GM23338 (cell line): ENCODE measurements around the gene FLT1. TPM values are rescaled to one million over a fixed set of nuclear protein-coding genes. Genes with fewer than 3 reads are reported as not detected.

Experiments
- ATAC-seq: fragments of 200-7000 bp; cut with Tn5 transposase; 3 replicates; pipeline ENCODE4 v1.9.1; 2020
- DNase-seq: peaks from one replicate; pipeline ENCODE4 v3.0.0-alpha.2; 2015; ENCODE audit warnings: low spot score
- H2AFZ ChIP-seq: fragments of 200-600 bp; sonication (generic); 2 replicates; pipeline ENCODE4 v1.8.0; 2016; ENCODE audit warnings: antibody characterized with exemption, mild to moderate bottlenecking, moderate library complexity
- H3F3A ChIP-seq: fragments of 200-600 bp; sonication (generic); replicated peaks from 2 replicates; pipeline ENCODE4 v1.8.0; 2017; ENCODE audit warnings: antibody characterized with exemption, mixed run types, low read depth
- H3K27ac ChIP-seq: fragments of 200-600 bp; sonication (generic); 2 replicates; pipeline ENCODE4 v1.6.1; 2016; ENCODE audit warnings: low read depth
- H3K27me3 ChIP-seq: fragments of 200-600 bp; sonication (generic); 2 replicates; pipeline ENCODE4 v1.8.0; 2016; ENCODE audit warnings: mild to moderate bottlenecking, mixed run types, moderate library complexity; ENCODE audit not compliant: insufficient read depth
- H3K36me3 ChIP-seq: fragments of 200-600 bp; sonication (generic); 2 replicates; pipeline ENCODE4 v1.8.0; 2016; ENCODE audit warnings: mild to moderate bottlenecking; ENCODE audit not compliant: insufficient read depth
- H3K4me1 ChIP-seq: fragments of 200-600 bp; sonication (generic); 2 replicates; pipeline ENCODE4 v1.8.0; 2016; ENCODE audit warnings: mild to moderate bottlenecking, moderate library complexity; ENCODE audit not compliant: insufficient read depth
- H3K4me2 ChIP-seq: fragments of 200-600 bp; sonication (generic); 2 replicates; pipeline ENCODE4 v1.7.1; 2017; ENCODE audit warnings: mixed run types
- H3K4me3 ChIP-seq: fragments of 200-600 bp; sonication (generic); 2 replicates; pipeline ENCODE4 v1.6.1; 2016; ENCODE audit warnings: mixed run types
- H3K79me2 ChIP-seq: fragments of 200-600 bp; sonication (generic); replicated peaks from 2 replicates; pipeline ENCODE4 v1.8.0; 2017; ENCODE audit warnings: mild to moderate bottlenecking; ENCODE audit not compliant: insufficient read depth
- H3K9me2 ChIP-seq: fragments of 200-600 bp; sonication (generic); 2 replicates; pipeline ENCODE4 v1.8.0; 2017; ENCODE audit not compliant: insufficient read depth
- H4K20me1 ChIP-seq: fragments of 200-600 bp; sonication (generic); replicated peaks from 2 replicates; pipeline ENCODE4 v1.8.0; 2017; ENCODE audit warnings: mild to moderate bottlenecking; ENCODE audit not compliant: insufficient read depth
- H3K27ac Mint-ChIP-seq: 2 replicates; pipeline ENCODE4 v1.8.0; 2020; ENCODE audit warnings: inconsistent platforms, mild to moderate bottlenecking, moderate library complexity, mixed read lengths
- H3K27me3 Mint-ChIP-seq: 3 replicates; pipeline ENCODE4 v1.8.0; 2022; ENCODE audit warnings: low read depth, mild to moderate bottlenecking, moderate library complexity, mixed read lengths, inconsistent platforms; ENCODE audit not compliant: insufficient read depth, poor library complexity
- H3K36me3 Mint-ChIP-seq: 3 replicates; pipeline ENCODE4 v1.8.0; 2021; ENCODE audit warnings: low read depth, mild to moderate bottlenecking, inconsistent platforms, moderate library complexity, mixed read lengths
- H3K4me1 Mint-ChIP-seq: 3 replicates; pipeline ENCODE4 v1.8.0; 2020; ENCODE audit warnings: mild to moderate bottlenecking, inconsistent platforms, mixed read lengths
- H3K4me3 Mint-ChIP-seq: 3 replicates; pipeline ENCODE4 v1.8.0; 2021; ENCODE audit warnings: moderate library complexity, mild to moderate bottlenecking, inconsistent platforms, mixed read lengths
- H3K9me3 Mint-ChIP-seq: 3 replicates; pipeline ENCODE4 v1.8.0; 2020; ENCODE audit warnings: moderate library complexity, mild to moderate bottlenecking, inconsistent platforms, mixed read lengths
- EZH2phosphoT487 ChIP-seq: fragments of 200-600 bp; sonication (generic); IDR thresholded peaks from one replicate; pipeline ENCODE4 v1.8.1; 2018; ENCODE audit warnings: antibody characterized with exemption; ENCODE audit not compliant: unreplicated experiment
- JUNB ChIP-seq: IDR thresholded peaks from one replicate; pipeline ENCODE4 v1.6.1; 2016; ENCODE audit warnings: antibody characterized with exemption; ENCODE audit not compliant: unreplicated experiment
- NANOG ChIP-seq: IDR thresholded peaks from 2 replicates; pipeline ENCODE4 v1.6.1; 2016; ENCODE audit warnings: antibody characterized with exemption, borderline replicate concordance
- POLR2AphosphoS5 ChIP-seq: IDR thresholded peaks from 2 replicates; pipeline ENCODE4 v1.6.1; 2016; ENCODE audit warnings: antibody characterized with exemption, low read depth
- STAT1 ChIP-seq: IDR thresholded peaks from one replicate; pipeline ENCODE4 v1.6.1; 2016; ENCODE audit warnings: antibody characterized with exemption; ENCODE audit not compliant: unreplicated experiment
- ZNF114 ChIP-seq: fragments of 250-450 bp; sonication (Bioruptor Pico); IDR thresholded peaks from 2 replicates; pipeline ENCODE4 v1.5.0; 2020; ENCODE audit warnings: mild to moderate bottlenecking, moderate library complexity
- ZNF331 ChIP-seq: fragments of 250-450 bp; sonication (Bioruptor Pico); IDR thresholded peaks from 2 replicates; pipeline ENCODE4 v1.5.0; 2020; ENCODE audit warnings: low read depth, mild to moderate bottlenecking, moderate library complexity
- polyA plus RNA-seq: library from polyadenylated mRNA; unstranded; fragments of >200 nt; fragmentation: Nextera tagmentation; extraction: Ambion mirVana; gene quantifications from 2 replicates; pipeline ENCODE4 v1.2.1, GENCODE V29; 2016
- total RNA-seq: library from RNA; depleted of rRNA; stranded (reverse); fragments of >200 nt; shearing (Covaris generic); gene quantifications from 2 replicates; pipeline ENCODE4 v1.2.3, GENCODE V29; 2014
- TF ChIP-seq, protein P1 (sequence below): fragments of 250-450 bp; sonication (Bioruptor Pico); IDR thresholded peaks from 2 replicates; pipeline ENCODE4 v1.5.0; 2020; ENCODE audit warnings: mild to moderate bottlenecking, moderate library complexity
- TF ChIP-seq, protein P2 (sequence below), 2 experiments: fragments of 200-600 bp in 1 of 2; sonication (generic) in 1 of 2; conservative IDR thresholded peaks; 2 replicates each; pipeline versions ENCODE4 v1.5.1 to v1.6.1; 2016 to 2017; ENCODE audit warnings: antibody characterized with exemption in 2 of 2, low read depth in 2 of 2, mild to moderate bottlenecking in 2 of 2, moderate library complexity in 1 of 2
- TF ChIP-seq, protein P3 (sequence below): IDR thresholded peaks from one replicate; pipeline ENCODE4 v1.6.1; 2018; ENCODE audit warnings: antibody characterized with exemption; ENCODE audit not compliant: unreplicated experiment
- TF ChIP-seq, protein P4 (sequence below): IDR thresholded peaks from 2 replicates; pipeline ENCODE4 v1.6.1; 2016; ENCODE audit warnings: antibody characterized with exemption

The FLT1 gene
- total and polyA plus RNA-seq, 2 experiments from 2014 or later, result 26.8 to 116 TPM

DNA sequence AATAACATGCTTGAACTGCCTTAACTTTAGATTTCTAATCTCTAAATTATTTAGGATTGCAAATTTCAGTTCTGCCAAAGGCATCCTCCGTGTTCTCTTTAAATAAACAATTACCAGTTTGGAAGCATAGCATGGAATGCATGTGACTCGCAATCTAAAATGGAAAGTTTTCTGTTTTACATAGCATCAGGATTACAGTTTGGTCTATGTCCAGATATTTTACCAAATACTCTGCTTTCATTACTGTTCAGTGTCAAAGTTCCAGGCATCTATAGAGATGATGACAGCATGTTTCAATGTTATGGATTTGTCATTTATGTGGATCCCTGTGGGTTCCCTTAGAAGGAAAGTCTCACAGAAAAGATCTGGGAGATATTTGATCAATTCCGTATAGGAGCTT is 16.8 kb downstream of the FLT1 start:
- Histone ChIP-seq H3K4me3 (no peak overlapping the region), H3K4me1 (peaks cover 35% of the 10 kb centered on the region), H3K27ac (no peak overlapping the region), H2AFZ (no peak overlapping the region), H3K9me2 (no peaks in the 10 kb centered on the region), H3K79me2 (peaks cover 99% of the 10 kb centered on the region), H3K36me3 (no peaks in the 10 kb centered on the region), H3K27me3 (no peaks in the 10 kb centered on the region), H3F3A (no peaks in the 10 kb centered on the region), H3K4me2 (no peak overlapping the region), H4K20me1 (peaks cover 33% of the 10 kb centered on the region)
- ATAC-seq, result no peak
- Mint-ChIP-seq H3K27ac (no peak overlapping the region), H3K4me3 (no peak overlapping the region), H3K27me3 (no peaks in the 10 kb centered on the region), H3K4me1 (peaks cover 64% of the 10 kb centered on the region), H3K36me3 (peaks cover 37% of the 10 kb centered on the region), H3K9me3 (peaks cover 5% of the 10 kb centered on the region; the same call in 2 of the 3 replicates)
- no peak for DNase-seq
- TF ChIP-seq JUNB, result no peak
- no peak for TF ChIP-seq POLR2AphosphoS5
- TF ChIP-seq NANOG, result no peak
- TF ChIP-seq, protein P1, sequence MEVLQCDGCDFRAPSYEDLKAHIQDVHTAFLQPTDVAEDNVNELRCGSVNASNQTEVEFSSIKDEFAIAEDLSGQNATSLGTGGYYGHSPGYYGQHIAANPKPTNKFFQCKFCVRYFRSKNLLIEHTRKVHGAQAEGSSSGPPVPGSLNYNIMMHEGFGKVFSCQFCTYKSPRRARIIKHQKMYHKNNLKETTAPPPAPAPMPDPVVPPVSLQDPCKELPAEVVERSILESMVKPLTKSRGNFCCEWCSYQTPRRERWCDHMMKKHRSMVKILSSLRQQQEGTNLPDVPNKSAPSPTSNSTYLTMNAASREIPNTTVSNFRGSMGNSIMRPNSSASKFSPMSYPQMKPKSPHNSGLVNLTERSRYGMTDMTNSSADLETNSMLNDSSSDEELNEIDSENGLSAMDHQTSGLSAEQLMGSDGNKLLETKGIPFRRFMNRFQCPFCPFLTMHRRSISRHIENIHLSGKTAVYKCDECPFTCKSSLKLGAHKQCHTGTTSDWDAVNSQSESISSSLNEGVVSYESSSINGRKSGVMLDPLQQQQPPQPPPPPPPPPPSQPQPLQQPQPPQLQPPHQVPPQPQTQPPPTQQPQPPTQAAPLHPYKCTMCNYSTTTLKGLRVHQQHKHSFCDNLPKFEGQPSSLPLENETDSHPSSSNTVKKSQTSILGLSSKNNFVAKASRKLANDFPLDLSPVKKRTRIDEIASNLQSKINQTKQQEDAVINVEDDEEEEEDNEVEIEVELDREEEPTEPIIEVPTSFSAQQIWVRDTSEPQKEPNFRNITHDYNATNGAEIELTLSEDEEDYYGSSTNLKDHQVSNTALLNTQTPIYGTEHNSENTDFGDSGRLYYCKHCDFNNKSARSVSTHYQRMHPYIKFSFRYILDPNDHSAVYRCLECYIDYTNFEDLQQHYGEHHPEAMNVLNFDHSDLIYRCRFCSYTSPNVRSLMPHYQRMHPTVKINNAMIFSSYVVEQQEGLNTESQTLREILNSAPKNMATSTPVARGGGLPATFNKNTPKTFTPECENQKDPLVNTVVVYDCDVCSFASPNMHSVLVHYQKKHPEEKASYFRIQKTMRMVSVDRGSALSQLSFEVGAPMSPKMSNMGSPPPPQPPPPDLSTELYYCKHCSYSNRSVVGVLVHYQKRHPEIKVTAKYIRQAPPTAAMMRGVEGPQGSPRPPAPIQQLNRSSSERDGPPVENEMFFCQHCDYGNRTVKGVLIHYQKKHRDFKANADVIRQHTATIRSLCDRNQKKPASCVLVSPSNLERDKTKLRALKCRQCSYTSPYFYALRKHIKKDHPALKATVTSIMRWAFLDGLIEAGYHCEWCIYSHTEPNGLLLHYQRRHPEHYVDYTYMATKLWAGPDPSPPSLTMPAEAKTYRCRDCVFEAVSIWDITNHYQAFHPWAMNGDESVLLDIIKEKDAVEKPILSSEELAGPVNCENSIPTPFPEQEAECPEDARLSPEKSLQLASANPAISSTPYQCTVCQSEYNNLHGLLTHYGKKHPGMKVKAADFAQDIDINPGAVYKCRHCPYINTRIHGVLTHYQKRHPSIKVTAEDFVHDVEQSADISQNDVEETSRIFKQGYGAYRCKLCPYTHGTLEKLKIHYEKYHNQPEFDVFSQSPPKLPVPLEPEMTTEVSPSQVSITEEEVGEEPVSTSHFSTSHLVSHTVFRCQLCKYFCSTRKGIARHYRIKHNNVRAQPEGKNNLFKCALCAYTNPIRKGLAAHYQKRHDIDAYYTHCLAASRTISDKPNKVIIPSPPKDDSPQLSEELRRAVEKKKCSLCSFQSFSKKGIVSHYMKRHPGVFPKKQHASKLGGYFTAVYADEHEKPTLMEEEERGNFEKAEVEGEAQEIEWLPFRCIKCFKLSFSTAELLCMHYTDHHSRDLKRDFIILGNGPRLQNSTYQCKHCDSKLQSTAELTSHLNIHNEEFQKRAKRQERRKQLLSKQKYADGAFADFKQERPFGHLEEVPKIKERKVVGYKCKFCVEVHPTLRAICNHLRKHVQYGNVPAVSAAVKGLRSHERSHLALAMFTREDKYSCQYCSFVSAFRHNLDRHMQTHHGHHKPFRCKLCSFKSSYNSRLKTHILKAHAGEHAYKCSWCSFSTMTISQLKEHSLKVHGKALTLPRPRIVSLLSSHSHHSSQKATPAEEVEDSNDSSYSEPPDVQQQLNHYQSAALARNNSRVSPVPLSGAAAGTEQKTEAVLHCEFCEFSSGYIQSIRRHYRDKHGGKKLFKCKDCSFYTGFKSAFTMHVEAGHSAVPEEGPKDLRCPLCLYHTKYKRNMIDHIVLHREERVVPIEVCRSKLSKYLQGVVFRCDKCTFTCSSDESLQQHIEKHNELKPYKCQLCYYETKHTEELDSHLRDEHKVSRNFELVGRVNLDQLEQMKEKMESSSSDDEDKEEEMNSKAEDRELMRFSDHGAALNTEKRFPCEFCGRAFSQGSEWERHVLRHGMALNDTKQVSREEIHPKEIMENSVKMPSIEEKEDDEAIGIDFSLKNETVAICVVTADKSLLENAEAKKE (CRISPR knock-in tag), result no peak
- TF ChIP-seq, protein P2, sequence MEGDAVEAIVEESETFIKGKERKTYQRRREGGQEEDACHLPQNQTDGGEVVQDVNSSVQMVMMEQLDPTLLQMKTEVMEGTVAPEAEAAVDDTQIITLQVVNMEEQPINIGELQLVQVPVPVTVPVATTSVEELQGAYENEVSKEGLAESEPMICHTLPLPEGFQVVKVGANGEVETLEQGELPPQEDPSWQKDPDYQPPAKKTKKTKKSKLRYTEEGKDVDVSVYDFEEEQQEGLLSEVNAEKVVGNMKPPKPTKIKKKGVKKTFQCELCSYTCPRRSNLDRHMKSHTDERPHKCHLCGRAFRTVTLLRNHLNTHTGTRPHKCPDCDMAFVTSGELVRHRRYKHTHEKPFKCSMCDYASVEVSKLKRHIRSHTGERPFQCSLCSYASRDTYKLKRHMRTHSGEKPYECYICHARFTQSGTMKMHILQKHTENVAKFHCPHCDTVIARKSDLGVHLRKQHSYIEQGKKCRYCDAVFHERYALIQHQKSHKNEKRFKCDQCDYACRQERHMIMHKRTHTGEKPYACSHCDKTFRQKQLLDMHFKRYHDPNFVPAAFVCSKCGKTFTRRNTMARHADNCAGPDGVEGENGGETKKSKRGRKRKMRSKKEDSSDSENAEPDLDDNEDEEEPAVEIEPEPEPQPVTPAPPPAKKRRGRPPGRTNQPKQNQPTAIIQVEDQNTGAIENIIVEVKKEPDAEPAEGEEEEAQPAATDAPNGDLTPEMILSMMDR (conservative IDR thresholded peaks at IDR 0.05; ENCODE audit: low read depth in 2 of 2), result no peak
- TF ChIP-seq ZNF114, result no peak
- TF ChIP-seq STAT1, result no peak
- no peak for TF ChIP-seq ZNF331 (CRISPR knock-in tag)
- TF ChIP-seq, protein P3, sequence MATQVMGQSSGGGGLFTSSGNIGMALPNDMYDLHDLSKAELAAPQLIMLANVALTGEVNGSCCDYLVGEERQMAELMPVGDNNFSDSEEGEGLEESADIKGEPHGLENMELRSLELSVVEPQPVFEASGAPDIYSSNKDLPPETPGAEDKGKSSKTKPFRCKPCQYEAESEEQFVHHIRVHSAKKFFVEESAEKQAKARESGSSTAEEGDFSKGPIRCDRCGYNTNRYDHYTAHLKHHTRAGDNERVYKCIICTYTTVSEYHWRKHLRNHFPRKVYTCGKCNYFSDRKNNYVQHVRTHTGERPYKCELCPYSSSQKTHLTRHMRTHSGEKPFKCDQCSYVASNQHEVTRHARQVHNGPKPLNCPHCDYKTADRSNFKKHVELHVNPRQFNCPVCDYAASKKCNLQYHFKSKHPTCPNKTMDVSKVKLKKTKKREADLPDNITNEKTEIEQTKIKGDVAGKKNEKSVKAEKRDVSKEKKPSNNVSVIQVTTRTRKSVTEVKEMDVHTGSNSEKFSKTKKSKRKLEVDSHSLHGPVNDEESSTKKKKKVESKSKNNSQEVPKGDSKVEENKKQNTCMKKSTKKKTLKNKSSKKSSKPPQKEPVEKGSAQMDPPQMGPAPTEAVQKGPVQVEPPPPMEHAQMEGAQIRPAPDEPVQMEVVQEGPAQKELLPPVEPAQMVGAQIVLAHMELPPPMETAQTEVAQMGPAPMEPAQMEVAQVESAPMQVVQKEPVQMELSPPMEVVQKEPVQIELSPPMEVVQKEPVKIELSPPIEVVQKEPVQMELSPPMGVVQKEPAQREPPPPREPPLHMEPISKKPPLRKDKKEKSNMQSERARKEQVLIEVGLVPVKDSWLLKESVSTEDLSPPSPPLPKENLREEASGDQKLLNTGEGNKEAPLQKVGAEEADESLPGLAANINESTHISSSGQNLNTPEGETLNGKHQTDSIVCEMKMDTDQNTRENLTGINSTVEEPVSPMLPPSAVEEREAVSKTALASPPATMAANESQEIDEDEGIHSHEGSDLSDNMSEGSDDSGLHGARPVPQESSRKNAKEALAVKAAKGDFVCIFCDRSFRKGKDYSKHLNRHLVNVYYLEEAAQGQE, result no peak
- no peak for TF ChIP-seq EZH2phosphoT487
- TF ChIP-seq, protein P4, sequence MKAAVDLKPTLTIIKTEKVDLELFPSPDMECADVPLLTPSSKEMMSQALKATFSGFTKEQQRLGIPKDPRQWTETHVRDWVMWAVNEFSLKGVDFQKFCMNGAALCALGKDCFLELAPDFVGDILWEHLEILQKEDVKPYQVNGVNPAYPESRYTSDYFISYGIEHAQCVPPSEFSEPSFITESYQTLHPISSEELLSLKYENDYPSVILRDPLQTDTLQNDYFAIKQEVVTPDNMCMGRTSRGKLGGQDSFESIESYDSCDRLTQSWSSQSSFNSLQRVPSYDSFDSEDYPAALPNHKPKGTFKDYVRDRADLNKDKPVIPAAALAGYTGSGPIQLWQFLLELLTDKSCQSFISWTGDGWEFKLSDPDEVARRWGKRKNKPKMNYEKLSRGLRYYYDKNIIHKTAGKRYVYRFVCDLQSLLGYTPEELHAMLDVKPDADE, result no peak
